ENCODE results near the gene DOCK8. TPM values are rescaled to one million over a fixed set of nuclear protein-coding genes. Genes with fewer than 3 reads are reported as not detected.
A peak's percentile ranks its signal among the peaks of the same experiment; 100 is the strongest.
"Not testable (repeated sequence)": the region's sequence is repeated elsewhere in the genome, so short reads cannot be mapped to it uniquely, and the experiment has no call there.

Gene DOCK8
- 1.3 and 5.2 TPM in 2 replicates for total RNA-seq

GRCh38 chr9:214648-215493 lies at the start of gene DOCK8:
Gene DOCK8 (plus strand): TSS chr9:214865. CDS start chr9:214977, 112 bp downstream.
- peak; percentile 79 to 84 for DNase-seq (ENCODE audit: low read depth in 2 of 2)

DNA sequence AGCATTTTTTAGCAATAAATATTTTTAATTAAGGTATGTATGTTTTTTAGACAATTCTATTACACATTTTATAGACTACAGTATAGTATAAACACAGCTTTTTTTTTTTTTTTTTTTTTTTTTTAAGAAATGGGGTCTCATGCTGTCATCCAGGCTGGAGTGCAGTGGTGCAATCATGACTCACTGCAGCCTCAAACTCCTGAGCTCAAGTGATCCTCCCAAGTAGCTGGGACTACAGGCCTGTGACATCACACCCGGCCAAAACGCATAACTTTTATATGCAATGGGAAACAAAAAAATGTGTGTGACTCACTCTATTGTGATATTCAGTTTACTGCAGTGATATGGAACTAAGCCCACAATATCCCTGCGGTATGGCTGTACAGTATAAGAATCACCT lies 44.9 kb upstream of the DOCK8 start:
- DNase-seq (ENCODE audit: low read depth in 2 of 2): not testable (repeated sequence)

DNA sequence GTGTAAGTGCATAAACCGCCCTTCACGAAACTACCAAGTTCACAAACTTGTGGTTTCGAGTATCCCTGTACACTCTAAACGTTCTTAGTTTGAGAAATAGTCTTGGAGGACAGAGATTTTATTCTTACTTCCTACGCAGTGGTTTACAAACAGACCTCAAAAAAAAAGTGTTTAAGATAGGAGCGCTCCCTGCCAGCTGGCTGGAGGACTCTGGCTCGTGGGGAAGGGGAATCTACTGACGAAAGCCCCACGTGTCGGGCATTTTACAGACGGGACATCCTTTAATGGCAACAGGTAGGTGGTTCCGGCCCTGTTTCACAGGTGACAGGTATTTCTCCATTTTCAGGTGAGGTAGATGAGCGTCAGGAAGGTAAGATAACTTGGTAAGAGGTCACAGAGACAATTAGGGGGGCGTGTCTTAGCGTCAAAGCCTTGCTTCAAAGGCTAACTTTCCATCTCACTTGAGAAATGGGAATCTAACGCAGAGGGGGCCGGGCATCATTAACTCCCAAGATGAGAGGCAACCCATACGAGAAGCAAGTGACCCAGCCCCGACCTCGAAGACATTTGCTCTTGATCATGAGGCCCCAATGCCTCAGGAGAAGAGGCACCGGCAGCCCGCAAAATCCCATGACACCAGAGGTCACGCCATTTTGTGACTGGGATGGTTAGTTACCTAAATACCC lies 36.4 kb upstream of the DOCK8 start:
- peak in 1 of 2 donors; percentile 0 for DNase-seq (ENCODE audit: low read depth in 2 of 2)

GRCh38 chr9:178970-179383 lies 35.7 kb upstream of the DOCK8 start, which contains the start of gene ZNG1A:
Gene ZNG1A (minus strand): TSS chr9:179056. CDS start chr9:178969, 87 bp downstream.
- peak; percentile 40 to 86 for DNase-seq (ENCODE audit: low read depth in 2 of 2)

DNA sequence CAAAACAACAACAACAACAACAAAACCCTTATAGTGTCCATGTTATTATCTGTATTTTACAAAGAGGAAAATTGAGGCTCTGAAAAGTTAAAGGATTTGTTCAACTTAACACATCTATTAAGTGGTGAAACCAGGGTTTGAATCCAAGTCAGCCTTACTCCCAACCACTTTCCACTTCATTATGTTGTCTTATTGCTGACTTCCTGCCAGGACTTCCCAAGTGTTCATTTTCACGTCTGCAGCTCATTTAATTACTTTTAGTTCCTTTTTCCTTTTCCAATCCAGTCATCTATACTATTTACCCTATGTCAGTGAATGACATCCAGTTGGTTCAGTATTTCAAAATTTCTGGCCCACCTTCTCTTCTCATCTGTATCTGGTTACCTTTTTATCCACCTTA lies 15.1 kb upstream of the DOCK8 start:
- not testable (repeated sequence) for DNase-seq (ENCODE audit: low read depth in 2 of 2)

GRCh38 chr9:206481-206880 lies 8.2 kb upstream of the DOCK8 start:
- no peak for DNase-seq (ENCODE audit: low read depth in 2 of 2)

DNA sequence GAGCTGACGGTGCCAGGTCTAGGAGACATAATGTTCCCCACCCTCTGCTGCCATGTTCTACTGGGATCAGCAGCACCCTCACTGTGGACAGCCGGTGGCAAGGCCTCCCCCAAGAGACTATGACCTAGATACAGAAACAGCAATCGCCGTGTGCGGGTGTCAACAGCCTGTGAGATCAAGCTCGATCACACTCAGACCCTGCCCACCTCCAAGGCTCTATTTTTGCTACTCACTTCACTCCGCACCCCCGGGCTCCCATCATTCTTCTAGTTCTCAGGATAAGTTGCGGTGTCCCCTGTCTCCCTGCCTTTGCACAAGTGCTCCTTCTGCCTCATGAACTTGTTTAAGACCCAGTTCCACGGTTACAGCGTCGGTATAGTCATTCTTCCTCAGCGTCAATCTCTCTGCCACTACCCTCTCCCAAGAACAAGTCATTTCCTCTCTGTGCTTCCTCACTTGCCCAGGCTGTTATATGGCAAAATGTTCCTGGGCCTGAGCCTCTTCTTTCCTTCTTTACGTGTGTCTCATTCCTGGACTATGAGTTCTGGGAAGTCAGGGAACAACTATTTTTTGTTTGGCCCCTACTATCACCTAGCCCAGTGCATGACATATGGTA lies 5.4 kb upstream of the DOCK8 start:
- peak in 1 of 2 donors; percentile 73 for DNase-seq (ENCODE audit: low read depth in 2 of 2)

DNA sequence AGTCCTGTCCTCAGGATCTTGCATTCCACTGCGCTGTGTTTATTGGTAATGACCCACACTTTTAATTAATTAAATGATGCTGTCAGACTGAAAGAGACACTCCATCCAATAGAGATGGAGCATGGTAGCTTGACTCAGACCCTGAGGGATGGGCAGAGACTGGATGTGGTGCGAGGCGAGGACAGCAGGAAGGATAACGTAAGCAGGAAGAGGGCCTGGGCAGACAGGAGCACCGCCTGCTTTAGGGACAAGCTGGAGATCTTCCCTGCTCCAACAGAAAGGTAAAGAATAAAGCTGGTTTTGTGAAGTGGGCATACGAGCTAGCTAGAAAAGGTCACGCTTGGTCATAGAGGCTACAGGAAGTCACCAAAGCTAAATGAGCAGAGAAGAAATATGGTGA lies 3.6 kb upstream of the DOCK8 start:
- DNase-seq (ENCODE audit: low read depth in 2 of 2): peak in 1 of 2 donors; percentile 24

DNA sequence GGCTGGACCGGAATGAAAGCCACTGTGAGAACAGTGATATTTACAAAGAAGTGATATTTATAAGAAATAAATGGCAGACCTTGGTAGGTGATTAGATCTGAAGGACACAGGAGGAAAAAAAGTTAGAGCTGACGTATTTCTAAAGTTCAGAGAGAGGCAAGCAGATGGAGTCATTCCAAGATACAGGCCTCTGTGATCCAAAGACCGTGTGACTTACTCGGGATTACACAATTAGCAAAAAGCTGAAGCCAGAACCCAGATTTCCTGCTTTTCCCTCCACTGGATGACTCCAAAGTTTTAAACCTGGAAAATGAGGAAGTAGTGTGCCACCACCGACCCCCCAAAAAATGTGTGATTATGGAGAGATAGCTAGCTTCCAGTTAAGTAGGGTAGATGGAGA lies 3.1 kb upstream of the DOCK8 start:
- DNase-seq (ENCODE audit: low read depth in 2 of 2): no peak

- no peak for DNase-seq (ENCODE audit: low read depth in 2 of 2)
Measured at GRCh38 chr9:212297-212696, 2.4 kb upstream of the DOCK8 start.

GRCh38 chr9:213901-214300 lies 764 bp upstream of the DOCK8 start:
- not testable (repeated sequence) for DNase-seq (ENCODE audit: low read depth in 2 of 2)

GRCh38 chr9:214351-214647 lies 366 bp upstream of the DOCK8 start:
- no peak for DNase-seq (ENCODE audit: low read depth in 2 of 2)

- no peak for DNase-seq (ENCODE audit: low read depth in 2 of 2)
Measured at GRCh38 chr9:215631-216155, 1.0 kb downstream of the DOCK8 start.

GRCh38 chr9:216866-217265 lies 2.2 kb downstream of the DOCK8 start:
- DNase-seq (ENCODE audit: low read depth in 2 of 2): no peak

DNA sequence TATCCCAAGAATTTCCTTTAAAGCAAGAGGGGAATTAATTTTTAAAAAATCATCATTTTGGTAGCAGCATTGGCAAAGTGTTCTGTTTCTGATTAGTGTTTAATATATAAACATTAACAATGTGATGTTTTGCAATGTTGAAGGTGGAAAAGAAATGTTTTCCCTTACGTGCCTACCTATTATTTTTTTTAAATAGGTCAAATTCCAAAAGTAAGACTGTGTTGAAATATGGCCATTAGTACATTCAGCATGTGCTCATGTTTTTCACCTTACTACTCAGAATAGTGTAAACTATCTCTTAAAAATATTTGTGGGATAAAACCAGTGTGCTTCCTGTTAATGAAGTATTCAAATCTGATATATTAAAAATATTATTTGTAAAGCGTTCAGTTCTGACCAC lies 3.3 kb downstream of the DOCK8 start:
- no peak for DNase-seq (ENCODE audit: low read depth in 2 of 2)

- DNase-seq (ENCODE audit: low read depth in 2 of 2): not testable (repeated sequence)
Measured at GRCh38 chr9:219036-219435, 4.4 kb downstream of the DOCK8 start.

GRCh38 chr9:219670-220365 lies 5.2 kb downstream of the DOCK8 start:
- DNase-seq (ENCODE audit: low read depth in 2 of 2): no peak

- no peak for DNase-seq (ENCODE audit: low read depth in 2 of 2)
Measured at GRCh38 chr9:221989-222776, 7.5 kb downstream of the DOCK8 start.

GRCh38 chr9:223152-223551 lies 8.5 kb downstream of the DOCK8 start:
- peak in 1 of 2 donors; percentile 40 for DNase-seq (ENCODE audit: low read depth in 2 of 2)

GRCh38 chr9:224026-224425 lies 9.4 kb downstream of the DOCK8 start:
- peak in 1 of 2 donors; percentile 21 for DNase-seq (ENCODE audit: low read depth in 2 of 2)

Measured in lung microvascular endothelial cell (primary cell).